Muscle layer of colon (tissue), 2 donors: ENCODE data around the gene SNX27.
"Not testable (repeated sequence)": the region's sequence is repeated elsewhere in the genome, so short reads cannot be mapped to it uniquely, and the experiment has no call there.

Experiments used
- H3K27ac ChIP-seq: one replicate; pipeline ENCODE4 v1.7.0; 2013; ENCODE audit warnings: low read depth, mild to moderate bottlenecking, low read length, moderate library complexity
- H3K27me3 ChIP-seq, 2 donors: one replicate each; pipeline ENCODE4 v1.7.0; 2013; ENCODE audit warnings: low read length in 2 of 2, mild to moderate bottlenecking in 2 of 2; ENCODE audit not compliant: insufficient read depth in 2 of 2, control insufficient read depth in 1 of 2
- H3K36me3 ChIP-seq: one replicate; pipeline ENCODE4 v1.7.0; 2013; ENCODE audit warnings: mild to moderate bottlenecking, low read length; ENCODE audit not compliant: insufficient read depth
- H3K4me1 ChIP-seq: one replicate; pipeline ENCODE4 v1.7.0; 2013; ENCODE audit warnings: mild to moderate bottlenecking, low read length; ENCODE audit not compliant: insufficient read depth
- H3K4me3 ChIP-seq, 2 donors: one replicate each; pipeline ENCODE4 v1.7.0; 2013; ENCODE audit warnings: low read length in 2 of 2, low read depth in 1 of 2, mild to moderate bottlenecking in 1 of 2, moderate library complexity in 1 of 2
- H3K9ac ChIP-seq: one replicate; pipeline ENCODE4 v1.7.0; 2013; ENCODE audit warnings: low read length
- H3K9me3 ChIP-seq: one replicate; pipeline ENCODE4 v1.7.0; 2013; ENCODE audit warnings: mild to moderate bottlenecking, low read length
- donor health status: abdominal sarcoma.
- donor health status: Adenocarcinoma of cecum.

The SNX27 gene

DNA sequence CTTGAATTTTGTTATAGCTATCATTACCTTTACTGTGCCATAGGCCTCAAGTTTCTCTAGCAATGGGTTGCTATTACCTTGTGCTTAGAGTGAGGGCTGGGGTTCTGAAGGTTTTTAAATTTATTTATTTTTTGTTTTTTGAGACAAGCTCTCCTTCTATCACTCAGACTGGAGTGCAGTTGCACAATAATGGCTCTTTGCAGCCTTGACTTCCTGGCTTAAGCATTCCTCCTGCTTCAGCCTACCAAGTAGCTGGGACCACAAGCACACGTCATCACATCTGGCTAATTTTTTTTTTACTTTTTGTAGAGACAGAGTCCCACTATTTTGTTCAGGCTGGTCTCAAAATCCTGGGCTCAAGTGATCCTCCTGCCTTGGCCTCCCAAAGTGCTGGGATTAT lies 41.5 kb downstream of the SNX27 start:
- peaks cover 4% of the 10 kb centered on the region for H3K36me3 ChIP-seq
- H3K27me3 ChIP-seq = no peaks in the 10 kb centered on the region
- H3K9ac ChIP-seq = no peak overlapping the region
- H3K4me1 ChIP-seq = peaks cover 7% of the 10 kb centered on the region
- H3K9me3 ChIP-seq = no peaks in the 10 kb centered on the region
- no peak overlapping the region for H3K4me3 ChIP-seq
- no peak overlapping the region for H3K27ac ChIP-seq

DNA sequence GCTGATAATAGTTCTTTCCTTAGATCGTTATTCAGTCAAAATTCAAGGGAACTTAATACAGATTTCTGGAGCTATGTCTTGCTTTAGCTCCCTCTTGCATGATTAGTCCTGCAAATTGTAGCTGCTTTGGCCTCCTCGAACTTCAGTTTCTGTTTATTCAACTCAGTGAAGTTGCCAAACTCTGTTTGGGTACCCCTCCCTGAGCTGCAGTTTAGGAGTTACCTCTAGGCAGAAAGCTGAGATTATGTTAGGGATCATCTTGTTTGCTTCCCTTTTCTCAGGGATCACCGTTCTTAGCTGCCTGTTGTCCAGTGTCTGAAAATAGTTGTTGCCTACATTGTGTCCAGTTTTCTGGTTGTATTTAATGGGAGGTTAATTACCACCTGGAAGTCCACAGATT lies 43.5 kb downstream of the SNX27 start:
- no peak overlapping the region for H3K27ac ChIP-seq
- H3K36me3 ChIP-seq = peaks cover 17% of the 10 kb centered on the region

DNA sequence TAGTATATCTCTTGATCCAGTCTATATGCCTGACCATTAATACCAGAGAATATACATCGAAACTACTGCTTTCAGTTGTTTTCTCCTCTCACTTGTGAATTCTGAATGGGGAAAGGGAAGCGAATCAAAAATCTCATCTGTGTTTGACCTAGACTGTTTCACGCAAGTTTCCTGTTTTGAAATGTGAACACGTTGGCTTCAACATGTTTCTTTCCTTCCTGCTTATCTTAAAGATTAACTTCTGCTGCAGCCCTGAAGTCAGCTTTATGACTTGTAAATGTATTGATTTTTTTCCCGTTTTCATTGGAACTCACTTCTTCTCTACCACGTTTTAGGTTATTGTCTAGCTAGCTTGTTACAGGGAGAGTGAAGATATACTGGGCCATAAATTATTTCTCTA lies 49.9 kb downstream of the SNX27 start:
- Histone ChIP-seq H3K9me3 (no peaks in the 10 kb centered on the region), H3K9ac (no peak overlapping the region), H3K27ac (no peak overlapping the region), H3K4me3 (no peak overlapping the region), H3K27me3 (no peaks in the 10 kb centered on the region), H3K4me1 (no peaks in the 10 kb centered on the region), H3K36me3 (peaks cover 37% of the 10 kb centered on the region)

More for the DNA sequence above, 43.5 kb downstream of the SNX27 start:
- Histone ChIP-seq H3K9ac (no peak overlapping the region), H3K27me3 (no peaks in the 10 kb centered on the region), H3K9me3 (no peaks in the 10 kb centered on the region), H3K4me1 (peaks cover 7% of the 10 kb centered on the region), H3K4me3 (no peak overlapping the region)

DNA sequence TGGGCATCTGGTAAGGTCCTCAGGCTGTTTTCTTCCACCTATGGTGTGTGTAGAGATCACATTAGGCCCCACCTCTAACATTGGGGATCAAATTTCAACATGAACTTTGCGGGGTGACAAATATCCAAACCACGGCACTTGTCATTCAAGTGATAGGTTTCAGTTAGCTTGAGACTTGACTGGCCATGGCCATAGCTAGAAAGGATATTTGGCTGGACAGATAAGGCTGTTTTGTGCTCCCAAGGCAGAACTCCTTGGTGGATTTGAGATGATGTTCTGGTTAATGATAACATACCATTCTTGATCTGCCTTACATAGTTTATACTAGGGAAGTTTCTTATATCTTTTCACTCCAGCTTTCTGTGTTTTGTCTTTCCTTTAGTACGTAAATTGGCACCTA lies 56.2 kb downstream of the SNX27 start:
- Histone ChIP-seq H3K4me3 (no peak overlapping the region), H3K4me1 (no peaks in the 10 kb centered on the region), H3K27me3 (no peaks in the 10 kb centered on the region), H3K36me3 (peaks cover 19% of the 10 kb centered on the region), H3K9ac (no peak overlapping the region), H3K27ac (no peak overlapping the region), H3K9me3 (no peaks in the 10 kb centered on the region)

DNA sequence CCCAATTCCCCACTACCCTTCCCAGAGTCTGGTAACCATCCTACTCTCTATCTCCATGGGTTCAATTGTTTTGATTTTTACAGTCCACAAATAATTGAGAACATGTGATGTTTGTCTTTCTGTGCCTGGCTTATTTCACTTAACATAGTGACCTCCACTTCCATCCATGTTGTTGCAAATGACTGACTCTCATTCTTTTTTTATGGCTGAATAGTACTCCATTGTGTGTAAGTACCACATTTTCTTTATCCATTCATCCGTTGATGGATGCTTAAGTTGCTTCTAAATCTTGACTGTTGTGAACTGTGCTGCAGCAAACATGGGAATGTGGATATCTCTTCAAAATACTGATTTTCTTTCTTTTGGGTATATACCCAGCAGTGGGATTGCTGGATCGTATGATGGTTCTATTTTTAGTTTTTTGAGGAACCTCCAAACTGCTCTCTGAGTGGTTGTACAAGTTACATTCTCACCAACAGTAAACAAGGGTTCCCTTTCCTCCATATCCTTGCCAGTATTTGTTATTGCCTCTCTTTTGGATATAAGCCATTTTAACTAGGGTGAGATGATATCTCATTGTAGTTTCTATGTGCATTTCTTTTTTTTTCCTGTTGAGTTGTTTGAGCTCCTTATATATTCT lies 58.3 kb downstream of the SNX27 start:
- H3K27ac ChIP-seq, H3K4me3 ChIP-seq, H3K9me3 ChIP-seq, H3K9ac ChIP-seq, H3K4me1 ChIP-seq, H3K27me3 ChIP-seq: not testable (repeated sequence)
- peaks cover 19% of the 10 kb centered on the region for H3K36me3 ChIP-seq

DNA sequence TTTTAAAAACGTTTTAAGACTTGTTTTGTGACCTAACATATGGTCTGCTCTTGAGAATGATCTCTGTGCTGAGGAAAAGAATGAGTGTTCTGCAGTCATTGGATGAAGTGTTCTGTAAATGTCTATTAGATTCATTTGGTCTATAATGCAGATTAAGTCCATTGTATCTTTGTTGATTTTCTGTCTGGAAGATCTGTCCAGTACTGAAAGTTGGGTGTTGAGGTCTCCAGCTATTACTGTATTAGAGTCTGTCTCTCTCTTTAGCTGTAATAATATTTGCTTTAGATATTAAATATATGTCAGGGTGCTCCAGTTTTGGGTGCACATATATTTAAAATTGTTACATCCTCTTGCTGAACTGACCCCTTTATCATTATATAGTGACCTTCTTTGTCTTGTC lies 61.6 kb downstream of the SNX27 start:
- Histone ChIP-seq H3K27ac (no peak overlapping the region), H3K27me3 (no peaks in the 10 kb centered on the region), H3K4me1 (no peaks in the 10 kb centered on the region), H3K4me3 (no peak overlapping the region), H3K36me3 (peaks cover 19% of the 10 kb centered on the region), H3K9me3 (no peaks in the 10 kb centered on the region), H3K9ac (no peak overlapping the region)

DNA sequence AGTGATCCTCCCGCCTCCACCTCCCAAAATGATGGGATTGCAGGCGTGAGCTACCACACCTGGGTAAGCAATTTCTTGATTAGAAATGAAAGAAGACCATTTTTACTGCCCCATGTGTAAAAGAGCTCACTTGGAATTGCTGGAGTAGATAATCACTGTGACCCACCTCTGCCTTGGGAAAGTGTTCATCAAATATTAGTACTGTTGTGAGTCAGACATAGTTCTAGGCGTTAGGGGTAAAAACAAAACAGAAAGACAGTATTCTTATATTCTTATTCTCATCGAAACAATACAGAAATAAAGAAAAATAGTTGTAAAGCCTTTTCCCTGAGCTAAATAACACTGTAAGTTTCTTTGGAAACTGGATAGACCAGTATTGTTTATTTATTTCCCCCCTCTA lies 68.5 kb downstream of the SNX27 start:
- Histone ChIP-seq H3K9ac (no peak overlapping the region), H3K36me3 (peaks cover 15% of the 10 kb centered on the region), H3K4me3 (no peak overlapping the region), H3K4me1 (peaks cover 11% of the 10 kb centered on the region), H3K9me3 (no peaks in the 10 kb centered on the region), H3K27ac (no peak overlapping the region), H3K27me3 (no peaks in the 10 kb centered on the region)

DNA sequence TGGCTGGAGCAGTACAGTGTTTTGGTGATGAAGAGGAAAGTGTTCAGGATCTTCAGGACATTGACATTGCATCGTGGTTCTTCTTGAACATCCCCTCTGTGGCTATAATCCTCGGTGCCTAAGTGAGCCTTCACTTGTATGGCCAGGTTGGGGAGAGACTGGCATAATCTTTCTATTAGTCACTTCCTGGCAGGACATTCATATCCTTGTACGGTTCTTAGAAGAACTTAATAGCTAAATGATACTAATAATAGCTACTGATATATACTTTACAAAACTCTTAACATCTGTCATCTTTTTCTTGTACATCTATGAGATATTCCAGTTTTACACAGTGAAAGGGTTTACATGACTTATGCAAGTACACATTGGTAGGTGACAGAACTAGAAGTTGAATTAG lies 69.0 kb downstream of the SNX27 start:
- H3K4me1 ChIP-seq = peaks cover 11% of the 10 kb centered on the region
- no peak overlapping the region for H3K27ac ChIP-seq
- no peak overlapping the region for H3K9ac ChIP-seq
- peaks cover 19% of the 10 kb centered on the region for H3K36me3 ChIP-seq
- no peak overlapping the region for H3K4me3 ChIP-seq
- no peaks in the 10 kb centered on the region for H3K9me3 ChIP-seq
- H3K27me3 ChIP-seq = no peaks in the 10 kb centered on the region

DNA sequence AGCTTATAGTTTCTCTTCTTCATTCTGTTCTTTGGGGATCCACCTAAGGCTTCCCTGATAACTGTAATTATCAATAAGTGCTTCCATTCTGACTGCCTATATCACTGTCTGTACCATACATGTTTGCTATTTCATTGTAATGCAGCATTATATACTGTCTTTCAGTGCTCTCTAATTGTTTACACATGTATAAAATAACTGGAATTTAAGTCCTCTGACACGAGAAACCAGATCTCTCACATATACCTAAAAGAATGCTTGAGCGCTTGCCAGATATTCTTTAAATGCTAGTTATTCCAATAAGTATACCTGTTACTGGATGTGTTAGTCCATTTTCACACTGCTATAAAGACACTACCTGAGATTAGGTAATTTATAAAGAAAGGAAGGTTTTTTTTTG lies 70.1 kb downstream of the SNX27 start:
- no peak overlapping the region for H3K9ac ChIP-seq
- H3K4me3 ChIP-seq = no peak overlapping the region
- no peaks in the 10 kb centered on the region for H3K27me3 ChIP-seq
- H3K27ac ChIP-seq = no peak overlapping the region
- H3K36me3 ChIP-seq = peaks cover 23% of the 10 kb centered on the region
- no peaks in the 10 kb centered on the region for H3K9me3 ChIP-seq
- peaks cover 11% of the 10 kb centered on the region for H3K4me1 ChIP-seq

DNA sequence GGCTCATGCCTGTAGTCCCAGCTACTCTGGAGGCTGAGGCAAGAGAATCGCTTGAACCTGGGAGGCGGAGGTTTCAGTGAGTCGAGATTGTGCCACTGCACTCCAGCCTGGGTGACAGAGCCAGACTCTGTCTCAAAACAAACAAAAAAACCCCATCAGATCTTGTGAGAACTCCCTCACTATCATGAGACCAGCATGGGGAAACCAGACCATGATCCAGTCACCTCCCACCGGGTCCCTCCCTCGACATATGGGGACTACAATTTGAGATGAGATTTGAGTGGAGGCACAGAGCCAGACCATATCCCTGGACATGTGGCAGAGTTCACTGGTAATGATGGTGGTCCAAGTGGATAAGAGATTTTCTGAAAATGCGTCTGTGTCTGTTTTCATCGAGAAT lies 71.1 kb downstream of the SNX27 start:
- Histone ChIP-seq H3K4me1 (peaks cover 11% of the 10 kb centered on the region), H3K36me3 (peaks cover 22% of the 10 kb centered on the region)
- H3K4me3 ChIP-seq, H3K9ac ChIP-seq, H3K27ac ChIP-seq, H3K9me3 ChIP-seq, H3K27me3 ChIP-seq: not testable (repeated sequence)

DNA sequence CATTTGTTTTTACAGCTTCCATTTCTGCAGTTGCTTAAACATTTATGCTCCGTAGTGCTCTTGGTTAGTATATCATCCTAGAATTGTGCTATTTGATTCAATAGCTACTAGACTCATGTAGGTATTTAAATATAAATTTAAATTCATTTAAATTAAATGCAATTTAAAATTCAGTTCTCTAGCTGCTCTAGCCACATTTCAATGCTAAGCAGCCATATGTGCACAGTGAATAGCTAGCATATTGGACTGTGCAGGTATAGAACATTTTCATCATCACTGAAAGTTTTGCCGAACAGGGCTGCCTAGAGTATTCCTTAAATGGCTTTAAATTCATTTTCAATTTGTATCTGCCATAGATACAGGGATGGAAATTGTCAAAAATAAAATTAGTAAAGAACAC lies 72.3 kb downstream of the SNX27 start:
- H3K4me3 ChIP-seq = no peak overlapping the region
- H3K36me3 ChIP-seq = peaks cover 15% of the 10 kb centered on the region
- H3K27me3 ChIP-seq = no peaks in the 10 kb centered on the region
- H3K9ac ChIP-seq = no peak overlapping the region
- no peak overlapping the region for H3K27ac ChIP-seq
- H3K9me3 ChIP-seq = no peaks in the 10 kb centered on the region
- H3K4me1 ChIP-seq = peaks cover 11% of the 10 kb centered on the region

DNA sequence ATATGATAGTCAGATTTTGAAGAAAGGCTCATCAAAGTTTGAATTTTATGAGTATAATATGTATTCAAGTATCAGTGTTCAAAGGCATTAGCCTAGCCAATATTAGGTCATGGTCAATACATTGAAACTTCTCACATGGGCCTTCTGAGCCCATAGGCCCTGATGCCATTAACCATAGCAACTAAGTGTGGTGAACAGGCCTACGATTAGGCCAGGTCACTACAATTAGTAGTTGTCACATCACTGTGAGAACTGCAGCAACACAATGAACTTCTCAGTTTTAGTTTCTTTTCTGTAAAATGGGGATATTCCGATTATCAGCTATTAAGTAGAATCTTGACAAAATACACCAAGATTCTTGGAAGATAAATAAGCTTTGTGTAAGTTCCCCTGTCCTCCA lies 74.7 kb downstream of the SNX27 start:
- Histone ChIP-seq H3K27me3 (no peaks in the 10 kb centered on the region), H3K4me3 (no peak overlapping the region), H3K36me3 (peaks cover 15% of the 10 kb centered on the region), H3K4me1 (peaks cover 4% of the 10 kb centered on the region), H3K9ac (no peak overlapping the region), H3K27ac (no peak overlapping the region), H3K9me3 (no peaks in the 10 kb centered on the region)
